ENCODE measurements around the gene IGFLR1.
"Not testable (repeated sequence)": the region's sequence is repeated elsewhere in the genome, so short reads cannot be mapped to it uniquely, and the experiment has no call there.

The IGFLR1 gene

GRCh38 chr19:35703343-35703742, 38.9 kb downstream of the IGFLR1 start:
- DNase-seq: no peak

GRCh38 chr19:35702223-35703012, 39.8 kb downstream of the IGFLR1 start:
- peak; percentile 95 for DNase-seq

GRCh38 chr19:35696835-35697234, 45.4 kb downstream of the IGFLR1 start:
- no peak for DNase-seq

- DNase-seq: no peak
Measured at GRCh38 chr19:35695895-35696422, 46.3 kb downstream of the IGFLR1 start.

GRCh38 chr19:35693835-35694599, 48.2 kb downstream of the IGFLR1 start:
- peak; percentile 88 for DNase-seq

- DNase-seq: no peak
Measured at GRCh38 chr19:35693422-35693821, 48.8 kb downstream of the IGFLR1 start.

- no peak for DNase-seq
Measured at GRCh38 chr19:35692010-35692409, 50.2 kb downstream of the IGFLR1 start.

- not testable (repeated sequence) for DNase-seq
Measured at GRCh38 chr19:35691106-35691505, 51.1 kb downstream of the IGFLR1 start.

GRCh38 chr19:35689836-35690235, 52.4 kb downstream of the IGFLR1 start:
- DNase-seq: no peak
